IMR-90 (cell line): ENCODE measurements around the gene CDYL2. TPM values are rescaled to one million over a fixed set of nuclear protein-coding genes. Genes with fewer than 3 reads are reported as not detected.

Source experiments
- ATAC-seq: fragments of 200-7000 bp; cut with Tn5 transposase; 2 replicates; pipeline ENCODE4 v1.9.1; 2020; ENCODE audit warnings: low read depth, mild to moderate bottlenecking, moderate library complexity
- BruUV-seq: library from RNA; stranded (reverse); fragments of 400-500 nt; replicated peaks from 2 replicates; lab custom pipeline; 2021; lab: Mats Ljungman, UMichigan
- CTCF ChIA-PET: fragments of 300-600 bp; formaldehyde crosslinking; extraction: SDS; loops from one replicate; lab custom pipeline; 2021; ENCODE audit warnings: antibody characterized with exemption; lab: Yijun Ruan, JAX
- POLR2A ChIA-PET: fragments of 300-600 bp; sonication (Branson Sonifier 250); formaldehyde crosslinking; loops from one replicate; lab custom pipeline; 2022; ENCODE audit warnings: antibody characterized with exemption; ENCODE audit not compliant: unreplicated experiment; lab: Charles Lee
- DNase-seq: peaks from one replicate; pipeline ENCODE4 v3.0.0; 2013
- H2AFZ ChIP-seq: replicated peaks from 2 replicates; pipeline ENCODE3; 2013; ENCODE audit warnings: low read length, mild to moderate bottlenecking; ENCODE audit not compliant: poor library complexity
- H2AK5ac ChIP-seq: 2 replicates; pipeline ENCODE4 v1.6.1; 2013; ENCODE audit warnings: low read depth, low read length, inconsistent platforms
- H2AK9ac ChIP-seq: replicated peaks from 2 replicates; pipeline ENCODE3; 2013; ENCODE audit warnings: mild to moderate bottlenecking, low read depth, low read length, moderate library complexity; ENCODE audit not compliant: poor library complexity
- H2BK120ac ChIP-seq: 2 replicates; pipeline ENCODE4 v1.6.1; 2013; ENCODE audit warnings: low read depth, low read length, inconsistent platforms
- H2BK15ac ChIP-seq: 3 replicates; pipeline ENCODE4 v1.6.1; 2013; ENCODE audit warnings: low read depth, low read length, inconsistent platforms
- H2BK20ac ChIP-seq: 2 replicates; pipeline ENCODE4 v1.6.1; 2013; ENCODE audit warnings: low read depth, mild to moderate bottlenecking, inconsistent platforms, low read length, moderate library complexity
- H2BK5ac ChIP-seq: 2 replicates; pipeline ENCODE4 v1.6.1; 2013; ENCODE audit warnings: mild to moderate bottlenecking, low read depth, low read length, inconsistent platforms; ENCODE audit not compliant: poor library complexity, severe bottlenecking
- H3K14ac ChIP-seq: replicated peaks from 2 replicates; pipeline ENCODE4 v1.6.1; 2013; ENCODE audit warnings: low read depth, low read length, inconsistent platforms
- H3K18ac ChIP-seq: 2 replicates; pipeline ENCODE4 v1.6.1; 2013; ENCODE audit warnings: low read depth, low read length, control low read depth
- H3K23ac ChIP-seq: 2 replicates; pipeline ENCODE4 v1.6.1; 2013; ENCODE audit warnings: low read depth, low read length, inconsistent platforms
- H3K27ac ChIP-seq: 2 replicates; pipeline ENCODE4 v1.5.1; 2013; ENCODE audit warnings: mild to moderate bottlenecking, control low read depth, low read length; ENCODE audit not compliant: insufficient read depth
- H3K27me3 ChIP-seq: 2 replicates; pipeline ENCODE4 v1.6.1; 2013; ENCODE audit warnings: low read length; ENCODE audit not compliant: control insufficient read depth, insufficient read depth
- H3K36me3 ChIP-seq: 2 replicates; pipeline ENCODE4 v1.6.1; 2013; ENCODE audit warnings: low read length, mixed read lengths; ENCODE audit not compliant: control insufficient read depth, insufficient read depth
- H3K4ac ChIP-seq: 2 replicates; pipeline ENCODE4 v1.6.1; 2013; ENCODE audit warnings: low read depth, low read length, inconsistent platforms
- H3K4me1 ChIP-seq: 2 replicates; pipeline ENCODE4 v1.6.1; 2013; ENCODE audit warnings: low read length, mixed read lengths; ENCODE audit not compliant: control insufficient read depth, insufficient read depth
- H3K4me2 ChIP-seq: 2 replicates; pipeline ENCODE4 v1.6.1; 2013; ENCODE audit warnings: low read depth, mild to moderate bottlenecking, control low read depth, low read length, moderate library complexity
- H3K4me3 ChIP-seq: 2 replicates; pipeline ENCODE4 v1.5.1; 2013; ENCODE audit warnings: low read depth, mild to moderate bottlenecking, control low read depth, low read length, moderate library complexity; ENCODE audit not compliant: insufficient read depth
- H3K56ac ChIP-seq: 2 replicates; pipeline ENCODE4 v1.6.1; 2013; ENCODE audit warnings: low read length, inconsistent platforms; ENCODE audit not compliant: insufficient read depth; ENCODE audit errors: extremely low read depth
- H3K79me1 ChIP-seq, 2 experiments: 2 replicates each; pipeline ENCODE4 v1.6.1; 2013; ENCODE audit warnings: low read length in 2 of 2, inconsistent platforms in 1 of 2, low read depth in 1 of 2
- H3K9ac ChIP-seq: 2 replicates; pipeline ENCODE4 v1.6.1; 2013; ENCODE audit warnings: low read depth, low read length, control low read depth
- H3K9me1 ChIP-seq: 2 replicates; pipeline ENCODE4 v1.6.1; 2013; ENCODE audit warnings: low read length, inconsistent platforms; ENCODE audit not compliant: insufficient read depth
- H3K9me3 ChIP-seq: 2 replicates; pipeline ENCODE4 v1.6.1; 2013; ENCODE audit warnings: low read length; ENCODE audit not compliant: control insufficient read depth, insufficient read depth
- H4K20me1 ChIP-seq: 2 replicates; pipeline ENCODE4 v1.6.1; 2013; ENCODE audit warnings: low read length, inconsistent platforms; ENCODE audit not compliant: insufficient read depth
- H4K5ac ChIP-seq: 2 replicates; pipeline ENCODE4 v1.6.1; 2013; ENCODE audit warnings: mild to moderate bottlenecking, low read depth, low read length, control low read depth
- H4K8ac ChIP-seq, 2 experiments: 2 replicates each; pipeline ENCODE4 v1.6.1; 2013; ENCODE audit warnings: low read depth in 2 of 2, low read length in 2 of 2, control low read depth in 1 of 2, inconsistent platforms in 1 of 2
- H4K91ac ChIP-seq: 2 replicates; pipeline ENCODE4 v1.6.1; 2013; ENCODE audit warnings: low read depth, low read length, inconsistent platforms; ENCODE audit not compliant: insufficient read depth
- BHLHE40 ChIP-seq: fragments of 150-350 bp; IDR thresholded peaks from 2 replicates; pipeline ENCODE4 v1.6.1; 2016; ENCODE audit warnings: mild to moderate bottlenecking, low read depth, low read length
- CEBPB ChIP-seq: IDR thresholded peaks from 2 replicates; pipeline ENCODE4 v1.6.1; 2012; ENCODE audit warnings: low read depth, low read length, improper control_type of control experiment
- CHD1 ChIP-seq: IDR thresholded peaks from 2 replicates; pipeline ENCODE4 v1.6.1; 2012; ENCODE audit warnings: low read depth, low read length, improper control_type of control experiment
- CTCF ChIP-seq: conservative IDR thresholded peaks from 2 replicates; pipeline ENCODE4 v1.5.1; 2012; ENCODE audit warnings: mild to moderate bottlenecking, low read depth, low read length, improper control_type of control experiment
- ELK1 ChIP-seq: fragments of 150-350 bp; IDR thresholded peaks from 2 replicates; pipeline ENCODE4 v1.6.1; 2016; ENCODE audit warnings: low read depth, mild to moderate bottlenecking, low read length, moderate library complexity, borderline replicate concordance
- FOS ChIP-seq: fragments of 150-350 bp; IDR thresholded peaks from 2 replicates; pipeline ENCODE4 v1.6.1; 2016; ENCODE audit warnings: low read depth, low read length
- MAFK ChIP-seq: IDR thresholded peaks from 2 replicates; pipeline ENCODE4 v1.6.1; 2012; ENCODE audit warnings: low read depth, low read length, improper control_type of control experiment
- MAZ ChIP-seq: IDR thresholded peaks from 2 replicates; pipeline ENCODE4 v1.6.1; 2012; ENCODE audit warnings: low read depth, mild to moderate bottlenecking, low read length, improper control_type of control experiment, moderate library complexity, borderline replicate concordance
- MXI1 ChIP-seq: IDR thresholded peaks from 2 replicates; pipeline ENCODE4 v1.6.1; 2012; ENCODE audit warnings: low read depth, mild to moderate bottlenecking, low read length, moderate library complexity, borderline replicate concordance
- NFE2L2 ChIP-seq: fragments of 150-350 bp; IDR thresholded peaks from 2 replicates; pipeline ENCODE4 v1.6.1; 2016; ENCODE audit warnings: low read depth, mild to moderate bottlenecking, low read length
- POLR2A ChIP-seq: IDR thresholded peaks from 2 replicates; pipeline ENCODE4 v1.6.1; 2012; ENCODE audit warnings: mild to moderate bottlenecking, low read depth, low read length
- RAD21 ChIP-seq: IDR thresholded peaks from 2 replicates; pipeline ENCODE4 v1.6.1; 2012; ENCODE audit warnings: low read length, improper control_type of control experiment
- RCOR1 ChIP-seq: IDR thresholded peaks from 2 replicates; pipeline ENCODE4 v1.6.1; 2012; ENCODE audit warnings: mild to moderate bottlenecking, low read length, improper control_type of control experiment; ENCODE audit not compliant: insufficient replicate concordance
- RFX5 ChIP-seq: IDR thresholded peaks from 2 replicates; pipeline ENCODE4 v1.8.0; 2012; ENCODE audit warnings: low read depth, mild to moderate bottlenecking, low read length, moderate library complexity
- SMC3 ChIP-seq: fragments of 150-350 bp; IDR thresholded peaks from 2 replicates; pipeline ENCODE4 v1.6.1; 2016; ENCODE audit warnings: low read depth, mild to moderate bottlenecking, antibody characterized with exemption, low read length, moderate library complexity
- USF2 ChIP-seq: fragments of 150-350 bp; IDR thresholded peaks from 2 replicates; pipeline ENCODE4 v1.6.1; 2017; ENCODE audit warnings: mild to moderate bottlenecking, antibody characterized with exemption, low read length, low read depth
- WGBS, 2 experiments: methylation state at CpG; one replicate each; pipeline versions ENCODE4 v1.1.5 to v1.1.7; 2013; ENCODE audit warnings: missing lambda C conversion rate in 2 of 2; ENCODE audit not compliant: insufficient read length in 1 of 2; ENCODE audit errors: extremely low coverage in 2 of 2; 5-methylcytosine and 5-hydroxymethylcytosine counted together
- dilution Hi-C: fragments of 300-500 bp; cut with HindIII; formaldehyde crosslinking; loops from one replicate; pipeline ENCODE4 v1.14.3; 2018; ENCODE audit warnings: low sequenced_read_pairs; ENCODE audit not compliant: unreplicated experiment
- in situ Hi-C: fragments of 300-500 bp; cut with MboI; formaldehyde crosslinking; loops from 3 replicates; pipeline ENCODE4 v1.14.3; 2019; ENCODE audit warnings: low sequenced_read_pairs, inconsistent platforms, mixed read lengths
- intact Hi-C: fragments of 100-400 bp; cut with micrococcal nuclease; formaldehyde crosslinking; loops from 2 replicates; pipeline ENCODE4 v1.10.0; 2022
- polyA plus RNA-seq, 3 experiments: library from polyadenylated mRNA; depleted of rRNA; stranded (reverse); fragments of >200 nt; gene quantifications; 2 replicates each; pipeline ENCODE4 v1.2.3, GENCODE V29; 2012; ENCODE audit warnings: low replicate concordance in 1 of 3
- total RNA-seq: library from RNA; depleted of rRNA; stranded (reverse); fragments of >200 nt; gene quantifications from 2 replicates; pipeline ENCODE4 v1.2.3, GENCODE V29; 2012

Gene CDYL2
- total and polyA plus RNA-seq, 2 of the 4 experiments (the other 2 are of a cell fraction) = 1.2 to 3.9 TPM

- no peak overlapping the region for H4K91ac ChIP-seq
- ChIA-PET CTCF (no interaction called here), POLR2A (no interaction called here)
- TF ChIP-seq NFE2L2 (no peak), CEBPB (no peak), MXI1 (no peak), ELK1 (no peak), BHLHE40 (no peak), POLR2A (no peak), RFX5 (no peak), CTCF (no peak), CHD1 (no peak), RCOR1 (no peak), SMC3 (no peak), MAFK (no peak), FOS (no peak), MAZ (no peak), USF2 (no peak), RAD21 (no peak)
- no peak overlapping the region for H2BK120ac ChIP-seq
- no peaks in the 10 kb centered on the region for H3K9me1 ChIP-seq
- H2BK15ac ChIP-seq = no peak overlapping the region
- peaks cover 2% of the 10 kb centered on the region for H3K9me3 ChIP-seq
- H3K4me1 ChIP-seq = no peaks in the 10 kb centered on the region
- H3K4me3 ChIP-seq = no peak overlapping the region
- no peak overlapping the region for H3K4ac ChIP-seq
- no peak overlapping the region for H2BK5ac ChIP-seq
- WGBS, 2 experiments = no CpG with 5 or more reads among the region's 4 CpGs
- no peak overlapping the region for H4K8ac ChIP-seq
- no peaks in the 10 kb centered on the region; the same call in 1 of the 2 replicates for H4K20me1 ChIP-seq
- no peak overlapping the region for H3K56ac ChIP-seq
- no peak overlapping the region for H3K4me2 ChIP-seq
- no TSS peak for BruUV-seq
- H4K5ac ChIP-seq = no peak overlapping the region
- no peak overlapping the region for H3K27ac ChIP-seq
- no peak for ATAC-seq
- intact Hi-C loops (no loop called here), dilution Hi-C loops (no loop called here), in situ Hi-C loops (no loop called here)
- H3K23ac ChIP-seq = no peak overlapping the region
- H2BK20ac ChIP-seq = no peak overlapping the region
- H3K14ac ChIP-seq = no peak overlapping the region
- no peaks in the 10 kb centered on the region for H3K27me3 ChIP-seq
- H2AFZ ChIP-seq = no peak overlapping the region
- no peak for DNase-seq
- no peak overlapping the region for H3K9ac ChIP-seq
- no peak overlapping the region for H3K18ac ChIP-seq
- no peak overlapping the region for H2AK5ac ChIP-seq
- no peak overlapping the region for H2AK9ac ChIP-seq
- peaks cover 0 to 11% of the 10 kb centered on the region in 2 experiments; a peak in 1 of 4 replicates for H3K79me1 ChIP-seq
- no peaks in the 10 kb centered on the region for H3K36me3 ChIP-seq
Measured at GRCh38 chr16:80744856-80745255, 59.5 kb downstream of the CDYL2 start.
